ENCODE results near the gene RIOK1.

GRCh38 chr6:7417684-7418083 lies 28.1 kb downstream of the RIOK1 start:
- TF ChIP-seq CTCF (IDR thresholded peaks at IDR 0.05): no peak
- TF ChIP-seq ZFX (IDR thresholded peaks at IDR 0.05; ENCODE audit: borderline replicate concordance): no peak
